CD4-positive, alpha-beta T cell treated with Interleukin-6 for 4 hours (primary cell): ENCODE measurements around the gene LIN7B.

ENCODE experiments used
- DNase-seq: peaks from one replicate; pipeline ENCODE4 v3.0.0-alpha.2; 2020; ENCODE audit warnings: mixed read lengths

The LIN7B gene

GRCh38 chr19:49148784-49149651, 34.8 kb downstream of the LIN7B start:
- peak; percentile 80 for DNase-seq

- DNase-seq: no peak
Measured at GRCh38 chr19:49149652-49150105, 35.5 kb downstream of the LIN7B start.

- peak; percentile 71 for DNase-seq
Measured at GRCh38 chr19:49150106-49150943, 36.2 kb downstream of the LIN7B start.

DNA sequence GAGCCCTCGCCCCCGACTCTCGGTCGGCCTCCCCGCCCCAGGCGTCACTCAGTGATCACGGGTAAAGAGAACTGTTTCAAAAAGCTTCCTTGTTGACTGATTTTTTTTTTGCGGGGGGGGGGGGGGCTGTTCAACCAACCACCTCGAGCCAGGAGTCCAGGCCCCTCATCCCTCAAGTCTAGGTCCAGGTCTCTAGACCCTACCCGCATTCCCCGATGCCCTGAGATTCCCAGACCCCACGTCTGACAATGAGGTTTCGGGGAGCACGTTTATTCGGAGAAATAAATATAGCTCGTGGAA, 36.7 kb downstream of the LIN7B start:
- DNase-seq: no peak

DNA sequence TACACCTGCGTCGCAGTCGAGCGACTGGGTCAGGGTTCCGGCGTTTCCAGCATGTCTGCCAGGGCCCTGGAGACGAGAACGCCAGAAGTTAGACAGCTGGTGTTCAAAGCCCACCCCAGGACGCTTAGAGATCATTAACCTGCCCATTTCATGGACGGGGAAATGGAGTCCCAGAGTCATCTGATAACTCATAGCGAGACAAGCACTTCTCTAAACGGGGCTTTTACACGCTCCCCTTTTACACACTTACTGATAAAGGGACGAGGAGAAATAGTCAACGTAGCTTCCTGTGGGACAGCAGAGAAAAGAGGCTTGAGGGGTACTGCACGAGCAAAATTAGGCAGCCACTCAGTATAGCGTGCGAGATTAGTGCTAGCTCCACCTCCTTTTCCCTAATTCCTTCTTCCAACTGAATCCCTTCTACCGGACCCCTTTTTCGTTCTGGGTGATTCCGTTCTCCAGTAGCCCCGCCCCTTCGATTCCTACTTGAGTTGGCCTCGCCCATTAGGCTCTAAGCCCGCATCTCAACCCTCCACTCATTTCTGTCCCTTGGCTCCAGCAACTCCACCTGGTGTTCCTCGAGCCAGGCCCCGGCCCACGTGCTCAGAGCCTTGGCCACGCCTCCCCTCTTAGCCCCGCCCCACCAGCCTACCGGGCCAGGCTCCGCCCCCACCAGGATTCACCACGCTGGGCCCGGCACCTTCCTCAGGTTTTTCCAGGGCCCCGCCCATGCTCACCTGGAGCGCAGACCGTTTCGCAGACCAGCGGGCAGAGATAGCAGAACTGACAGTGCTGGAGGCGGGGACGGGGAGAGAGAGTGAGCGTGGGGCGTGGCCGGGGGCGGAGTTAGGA, 37.3 kb downstream of the LIN7B start:
- DNase-seq: peak; percentile 23

GRCh38 chr19:49152119-49152550, 38.0 kb downstream of the LIN7B start:
- DNase-seq: no peak

DNA sequence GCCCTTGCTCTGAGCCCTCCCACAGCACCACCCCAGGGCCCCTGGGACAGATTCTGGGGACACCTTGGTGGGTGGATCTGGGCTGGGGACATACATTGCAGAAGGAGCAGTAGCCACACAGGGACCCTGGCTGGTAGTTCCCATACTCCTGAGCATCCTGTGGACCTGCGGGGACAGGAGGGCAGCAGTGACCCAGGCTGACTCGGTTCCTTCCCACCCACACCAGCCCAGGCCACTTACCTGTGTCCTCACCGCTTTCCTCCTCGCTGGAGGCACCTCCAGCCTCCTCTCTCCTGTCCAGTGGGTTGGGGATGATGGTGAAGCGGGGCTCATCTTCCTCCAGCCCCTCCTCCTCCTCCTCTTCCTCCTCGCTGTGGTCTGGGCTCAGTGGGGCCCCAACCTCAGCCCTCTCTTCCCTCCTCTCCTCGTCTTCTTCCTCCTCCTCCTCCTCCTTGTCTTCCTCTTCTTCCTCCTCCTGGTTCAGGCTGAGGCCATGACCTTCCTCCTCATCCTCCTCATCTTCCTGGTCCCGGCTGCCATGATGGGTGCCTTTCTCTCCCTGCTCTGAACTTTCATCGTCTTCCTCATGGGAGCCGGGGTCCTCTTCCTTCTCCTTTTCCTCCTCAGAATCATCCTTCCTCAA, 39.1 kb downstream of the LIN7B start:
- DNase-seq: no peak

DNA sequence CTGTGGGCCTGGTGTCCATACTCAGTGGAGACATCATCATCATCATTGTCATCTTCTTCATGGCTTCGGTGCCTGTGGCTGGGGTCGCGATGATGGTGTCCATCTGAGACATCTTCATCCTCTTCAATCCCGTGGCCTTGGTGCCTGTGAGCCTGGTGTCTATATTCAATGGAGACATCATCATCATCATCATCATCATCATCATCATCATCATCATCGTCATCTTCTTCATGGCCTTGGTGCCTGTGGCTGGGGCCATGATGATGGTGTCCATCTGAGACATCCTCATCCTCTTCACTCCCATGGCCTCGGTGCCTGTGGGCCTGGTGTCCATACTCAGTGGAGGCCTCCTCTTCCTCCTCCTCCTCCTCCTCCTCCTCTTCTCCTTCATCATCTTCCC, 40.1 kb downstream of the LIN7B start:
- no peak for DNase-seq

GRCh38 chr19:49155005-49155819, 41.0 kb downstream of the LIN7B start, which contains the start of gene HRC:
Gene HRC (minus strand): TSS chr19:49155396. CDS start chr19:49155237, 159 bp downstream.
- no peak for DNase-seq

DNA sequence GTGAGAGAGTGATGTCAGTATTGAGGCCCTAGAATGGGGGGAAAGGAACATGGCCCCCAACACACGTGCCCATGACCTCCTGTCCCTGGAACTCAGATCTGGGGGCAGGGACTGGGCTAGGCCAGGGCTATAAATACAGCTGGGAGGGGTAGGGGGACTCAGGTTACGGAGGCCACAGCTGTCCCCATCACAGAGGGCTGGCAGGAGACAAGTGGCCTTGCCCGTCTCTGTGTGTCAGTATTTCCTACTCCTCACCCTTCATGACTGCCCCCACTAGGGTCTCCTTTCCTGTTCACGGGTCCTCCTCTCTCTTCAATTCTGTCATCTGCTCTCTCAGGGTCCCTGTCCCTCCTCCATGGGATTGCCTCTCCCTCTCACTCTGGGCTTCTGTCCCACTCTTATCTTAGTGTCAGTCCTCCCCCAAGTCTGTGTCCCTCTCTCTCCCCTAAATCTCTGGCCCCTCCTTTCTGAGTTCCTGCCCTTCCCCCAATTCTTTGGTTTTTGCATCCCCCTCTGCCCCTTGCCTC, 41.7 kb downstream of the LIN7B start:
- DNase-seq: no peak

DNA sequence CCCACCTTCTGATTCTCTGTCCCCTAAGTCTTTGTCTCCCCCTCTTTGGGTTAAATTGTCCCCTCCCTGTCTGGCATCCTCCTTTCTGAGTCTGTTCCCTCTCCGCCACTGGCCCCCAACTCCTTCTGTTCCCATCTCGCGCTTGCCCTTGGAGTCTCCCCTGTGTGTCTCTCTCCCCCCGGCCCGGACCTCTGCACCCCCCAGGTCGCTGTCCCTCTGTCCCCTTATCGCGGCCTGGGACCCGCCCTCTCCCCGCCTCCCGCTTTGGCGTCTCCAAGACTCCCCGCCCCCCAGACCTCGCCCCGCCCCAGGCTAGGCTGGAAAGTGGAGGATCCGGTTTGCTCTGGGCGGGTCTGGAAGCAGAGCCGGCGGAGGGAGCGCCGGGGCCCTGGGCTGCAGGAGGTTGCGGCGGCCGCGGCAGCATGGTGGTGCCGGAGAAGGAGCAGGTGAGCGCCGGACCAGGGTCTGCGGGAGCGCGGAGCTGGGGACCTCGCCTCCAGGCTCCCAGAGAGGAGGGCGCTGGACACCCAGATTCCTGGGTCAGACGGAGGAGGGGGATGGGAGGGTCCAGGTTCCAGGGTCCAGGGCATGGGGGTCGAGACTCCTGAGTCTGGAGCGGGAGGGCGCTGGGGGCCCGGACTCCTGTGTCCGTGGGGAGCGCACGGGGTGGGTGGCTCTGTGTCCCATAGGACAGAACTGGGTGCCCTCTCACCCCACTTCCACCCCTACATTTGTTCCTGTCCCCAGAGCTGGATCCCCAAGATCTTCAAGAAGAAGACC, 43.5 kb downstream of the LIN7B start, which contains the start of gene TRPM4:
Gene TRPM4 (plus strand): TSS at position 348 of the 780 bp plus-strand sequence. CDS start 75 bp downstream, at position 423.
- peak; percentile 46 for DNase-seq

GRCh38 chr19:49160450-49161189, 46.5 kb downstream of the LIN7B start:
- DNase-seq: no peak

DNA sequence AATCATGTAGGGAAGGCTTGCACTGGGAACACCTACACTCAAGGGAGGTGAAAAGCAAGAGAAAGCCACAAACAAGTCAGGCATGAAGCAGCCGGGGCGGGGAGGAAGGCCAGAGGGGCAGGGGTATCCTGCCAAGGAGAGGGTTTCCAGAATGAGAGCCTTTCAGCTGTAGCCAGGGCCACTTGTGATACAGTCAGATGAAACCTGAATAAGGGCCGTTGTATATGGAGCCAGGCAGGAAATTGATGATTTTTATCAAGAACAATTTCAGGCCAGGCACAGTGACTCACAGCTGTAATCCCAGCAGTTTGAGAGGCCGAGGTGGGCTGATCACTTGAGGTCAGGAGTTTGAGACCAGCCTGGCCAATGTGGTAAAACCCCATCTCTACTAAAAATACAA, 47.8 kb downstream of the LIN7B start:
- DNase-seq: no peak

DNA sequence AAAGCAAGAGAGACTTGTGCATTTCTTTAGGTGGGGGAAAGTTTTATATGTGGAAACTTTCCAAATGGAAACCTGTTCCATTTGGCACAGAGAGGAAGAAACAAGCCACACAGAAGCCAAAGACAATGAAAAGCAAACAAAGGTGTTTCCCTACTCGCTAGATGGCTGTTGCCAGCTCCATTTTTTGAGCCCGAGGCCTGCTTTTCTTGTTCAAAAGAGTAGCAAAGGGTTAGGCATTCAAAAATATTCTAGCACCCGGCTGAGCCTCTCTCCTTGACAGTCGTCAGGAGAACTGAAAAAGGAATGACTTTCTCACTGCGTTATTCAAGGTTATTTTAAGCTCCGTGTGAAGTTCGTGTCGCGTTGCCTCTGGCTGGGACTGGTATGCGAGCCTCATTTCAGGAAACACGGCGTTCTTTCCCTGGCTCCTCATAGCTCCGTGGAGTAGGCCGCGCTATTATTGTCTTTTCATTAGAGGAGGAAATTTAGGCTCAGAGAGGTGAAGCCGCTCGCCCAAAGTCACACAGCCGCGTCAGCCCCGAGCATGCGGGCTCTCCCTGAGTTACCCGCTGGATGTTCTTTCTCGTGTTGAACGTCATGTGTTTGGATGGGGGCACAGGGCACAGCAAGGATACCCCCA, 51.1 kb downstream of the LIN7B start:
- no peak for DNase-seq

DNA sequence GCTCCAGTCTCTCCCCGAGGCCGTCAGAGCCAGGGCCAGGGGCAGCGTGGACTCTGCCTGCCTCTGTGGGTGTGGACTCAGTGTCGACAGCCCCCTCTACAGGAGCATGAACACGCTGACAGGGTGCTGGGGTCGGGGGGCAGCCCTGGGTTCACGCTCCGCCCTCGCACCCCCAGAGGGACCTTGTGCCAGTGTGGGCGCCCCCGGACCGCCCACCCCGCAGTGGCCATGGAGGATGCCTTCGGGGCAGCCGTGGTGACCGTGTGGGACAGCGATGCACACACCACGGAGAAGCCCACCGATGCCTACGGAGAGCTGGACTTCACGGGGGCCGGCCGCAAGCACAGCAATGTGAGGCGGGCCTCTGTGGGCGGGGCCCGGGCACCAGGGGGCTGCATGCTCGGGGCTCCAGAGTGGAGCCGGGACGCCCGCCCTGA, 51.7 kb downstream of the LIN7B start:
- no peak for DNase-seq

DNA sequence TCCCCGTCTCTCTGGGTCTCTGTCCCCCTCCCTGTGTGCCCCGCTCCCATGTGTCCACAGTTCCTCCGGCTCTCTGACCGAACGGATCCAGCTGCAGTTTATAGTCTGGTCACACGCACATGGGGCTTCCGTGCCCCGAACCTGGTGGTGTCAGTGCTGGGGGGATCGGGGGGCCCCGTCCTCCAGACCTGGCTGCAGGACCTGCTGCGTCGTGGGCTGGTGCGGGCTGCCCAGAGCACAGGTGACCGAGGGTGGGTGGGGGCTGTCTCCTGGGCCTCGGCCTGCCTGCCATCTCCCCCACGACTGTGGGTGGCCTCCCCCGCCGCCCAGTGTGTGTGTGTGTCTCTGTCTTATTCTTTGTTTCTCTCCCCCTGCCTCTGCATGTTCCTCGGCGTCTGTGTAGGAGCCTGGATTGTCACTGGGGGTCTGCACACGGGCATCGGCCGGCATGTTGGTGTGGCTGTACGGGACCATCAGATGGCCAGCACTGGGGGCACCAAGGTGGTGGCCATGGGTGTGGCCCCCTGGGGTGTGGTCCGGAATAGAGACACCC, 53.8 kb downstream of the LIN7B start:
- DNase-seq: no peak
